PC-3 (cell line): ENCODE data around the gene ZNF436.

ENCODE experiments used
- EZH2 ChIP-seq: fragments of 300-600 bp; sonication (generic); IDR thresholded peaks from one replicate; pipeline ENCODE4 v1.6.1; 2017; ENCODE audit warnings: antibody characterized with exemption, mild to moderate bottlenecking, low read length; ENCODE audit not compliant: unreplicated experiment
- TF ChIP-seq, protein P1 (sequence below): fragments of 300-600 bp; sonication (generic); conservative IDR thresholded peaks from 2 replicates; pipeline ENCODE4 v1.5.1; 2017; ENCODE audit warnings: antibody characterized with exemption, low read depth, mild to moderate bottlenecking, low read length

DNA sequence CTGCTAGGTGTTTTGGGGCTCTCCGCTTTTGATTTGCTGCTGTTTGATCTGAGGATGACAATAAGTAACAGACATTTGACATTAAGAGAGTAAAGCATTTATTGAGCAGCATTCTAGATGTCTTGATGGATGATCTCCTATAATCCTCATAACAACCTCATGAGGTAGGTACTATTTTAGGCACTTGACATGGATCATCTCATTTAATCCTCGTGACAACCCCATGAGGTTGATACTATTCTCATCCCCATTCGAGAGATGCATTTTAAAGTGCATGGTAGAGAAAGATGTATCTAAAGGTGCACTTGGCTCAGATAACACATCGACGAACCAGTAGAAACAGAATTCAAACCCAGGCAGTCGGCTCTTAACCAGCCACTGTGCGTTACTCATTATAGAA lies 28.3 kb upstream of the ZNF436 start:
- TF ChIP-seq, protein P1, sequence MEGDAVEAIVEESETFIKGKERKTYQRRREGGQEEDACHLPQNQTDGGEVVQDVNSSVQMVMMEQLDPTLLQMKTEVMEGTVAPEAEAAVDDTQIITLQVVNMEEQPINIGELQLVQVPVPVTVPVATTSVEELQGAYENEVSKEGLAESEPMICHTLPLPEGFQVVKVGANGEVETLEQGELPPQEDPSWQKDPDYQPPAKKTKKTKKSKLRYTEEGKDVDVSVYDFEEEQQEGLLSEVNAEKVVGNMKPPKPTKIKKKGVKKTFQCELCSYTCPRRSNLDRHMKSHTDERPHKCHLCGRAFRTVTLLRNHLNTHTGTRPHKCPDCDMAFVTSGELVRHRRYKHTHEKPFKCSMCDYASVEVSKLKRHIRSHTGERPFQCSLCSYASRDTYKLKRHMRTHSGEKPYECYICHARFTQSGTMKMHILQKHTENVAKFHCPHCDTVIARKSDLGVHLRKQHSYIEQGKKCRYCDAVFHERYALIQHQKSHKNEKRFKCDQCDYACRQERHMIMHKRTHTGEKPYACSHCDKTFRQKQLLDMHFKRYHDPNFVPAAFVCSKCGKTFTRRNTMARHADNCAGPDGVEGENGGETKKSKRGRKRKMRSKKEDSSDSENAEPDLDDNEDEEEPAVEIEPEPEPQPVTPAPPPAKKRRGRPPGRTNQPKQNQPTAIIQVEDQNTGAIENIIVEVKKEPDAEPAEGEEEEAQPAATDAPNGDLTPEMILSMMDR, result no peak
- TF ChIP-seq EZH2, result no peak
